RWPE2 (cell line): ENCODE data around the gene EIF2A.
"Not testable (repeated sequence)": the region's sequence is repeated elsewhere in the genome, so short reads cannot be mapped to it uniquely, and the experiment has no call there.

Experiments used
- ATAC-seq: fragments of 200-7000 bp; cut with Tn5 transposase; 3 replicates; pipeline ENCODE4 v1.9.1; 2021; ENCODE audit warnings: low read depth
- DNase-seq: peaks from one replicate; pipeline ENCODE4 v3.0.0-alpha.2; 2020; ENCODE audit warnings: low spot score
- H3K27ac ChIP-seq: fragments of 450-650 bp; 2 replicates; pipeline ENCODE4 v1.5.1; 2017; ENCODE audit warnings: mild to moderate bottlenecking; ENCODE audit not compliant: poor library complexity, severe bottlenecking
- H3K27me3 ChIP-seq: fragments of 250-450 bp; sonication (Bioruptor Pico); 2 replicates; pipeline ENCODE4 v1.5.1; 2021; ENCODE audit warnings: mild to moderate bottlenecking, moderate library complexity; ENCODE audit not compliant: insufficient read depth, poor library complexity, severe bottlenecking
- H3K36me3 ChIP-seq: fragments of 250-450 bp; sonication (Bioruptor Pico); 2 replicates; pipeline ENCODE4 v1.5.1; 2020; ENCODE audit warnings: low read depth, mild to moderate bottlenecking, moderate library complexity
- H3K4me1 ChIP-seq: fragments of 250-450 bp; sonication (Bioruptor Pico); 2 replicates; pipeline ENCODE4 v1.5.1; 2021; ENCODE audit warnings: mild to moderate bottlenecking, moderate library complexity; ENCODE audit not compliant: insufficient read depth, poor library complexity, severe bottlenecking
- H3K4me3 ChIP-seq: fragments of 250-450 bp; sonication (Bioruptor Pico); 2 replicates; pipeline ENCODE4 v1.5.1; 2021; ENCODE audit warnings: mild to moderate bottlenecking, moderate library complexity; ENCODE audit not compliant: severe bottlenecking
- H3K9me3 ChIP-seq: fragments of 250-450 bp; sonication (Bioruptor Pico); 2 replicates; pipeline ENCODE4 v1.5.1; 2021; ENCODE audit warnings: mild to moderate bottlenecking, moderate library complexity; ENCODE audit not compliant: severe bottlenecking
- CTCF ChIP-seq: fragments of 450-650 bp; IDR thresholded peaks from one replicate; pipeline ENCODE4 v1.5.1; 2017; ENCODE audit warnings: mild to moderate bottlenecking, moderate library complexity; ENCODE audit not compliant: poor library complexity, severe bottlenecking

Gene EIF2A

GRCh38 chr3:150611666-150612065 lies 65.1 kb downstream of the EIF2A start:
- TF ChIP-seq CTCF: no peak
- no peak overlapping the region for H3K27ac ChIP-seq
- H3K9me3 ChIP-seq: no peaks in the 10 kb centered on the region
- DNase-seq (no peak), ATAC-seq (no peak)
- H3K27me3 ChIP-seq: no peaks in the 10 kb centered on the region
- H3K4me3 ChIP-seq: no peak overlapping the region
- peaks cover 6% of the 10 kb centered on the region for H3K4me1 ChIP-seq
- H3K36me3 ChIP-seq: peaks cover 34% of the 10 kb centered on the region

GRCh38 chr3:150612494-150612893 lies 65.9 kb downstream of the EIF2A start:
- DNase-seq (no peak), ATAC-seq (no peak)
- Histone ChIP-seq H3K27me3 (no peaks in the 10 kb centered on the region), H3K36me3 (peaks cover 26% of the 10 kb centered on the region), H3K9me3 (no peaks in the 10 kb centered on the region), H3K27ac (no peak overlapping the region), H3K4me3 (no peak overlapping the region), H3K4me1 (peaks cover 6% of the 10 kb centered on the region)
- TF ChIP-seq CTCF: no peak

GRCh38 chr3:150613034-150613433 lies 66.4 kb downstream of the EIF2A start:
- H3K27me3 ChIP-seq: no peaks in the 10 kb centered on the region
- no peak overlapping the region for H3K4me3 ChIP-seq
- no peak overlapping the region for H3K27ac ChIP-seq
- ATAC-seq (no peak), DNase-seq (no peak)
- TF ChIP-seq CTCF: no peak
- no peaks in the 10 kb centered on the region for H3K9me3 ChIP-seq
- peaks cover 6% of the 10 kb centered on the region for H3K4me1 ChIP-seq
- peaks cover 24% of the 10 kb centered on the region for H3K36me3 ChIP-seq

GRCh38 chr3:150613709-150614480 lies 67.3 kb downstream of the EIF2A start:
- H3K27ac ChIP-seq: no peak overlapping the region
- H3K36me3 ChIP-seq: peaks cover 27% of the 10 kb centered on the region
- no peak for ATAC-seq
- TF ChIP-seq CTCF: no peak
- H3K4me3 ChIP-seq: no peak overlapping the region
- H3K27me3 ChIP-seq: no peaks in the 10 kb centered on the region
- peaks cover 2% of the 10 kb centered on the region for H3K4me1 ChIP-seq
- no peaks in the 10 kb centered on the region for H3K9me3 ChIP-seq
- DNase-seq: no peak

GRCh38 chr3:150620002-150620689 lies 73.6 kb downstream of the EIF2A start:
- ATAC-seq: no peak
- TF ChIP-seq CTCF: no peak
- H3K36me3 ChIP-seq: peaks cover 31% of the 10 kb centered on the region
- H3K4me3 ChIP-seq: no peak overlapping the region
- H3K4me1 ChIP-seq: no peaks in the 10 kb centered on the region
- no peak overlapping the region for H3K27ac ChIP-seq
- DNase-seq: no peak
- H3K27me3 ChIP-seq: no peaks in the 10 kb centered on the region
- H3K9me3 ChIP-seq: no peaks in the 10 kb centered on the region

GRCh38 chr3:150622955-150623354 lies 76.4 kb downstream of the EIF2A start:
- not testable (repeated sequence) for DNase-seq, H3K27ac ChIP-seq, ATAC-seq, H3K9me3 ChIP-seq, H3K4me3 ChIP-seq, H3K4me1 ChIP-seq, H3K27me3 ChIP-seq
- peaks cover 52% of the 10 kb centered on the region for H3K36me3 ChIP-seq
